ENCODE measurements around the gene KDM6A. TPM values are rescaled to one million over a fixed set of nuclear protein-coding genes. Genes with fewer than 3 reads are reported as not detected.

Gene KDM6A
- total RNA-seq, 4 donors from 2014 or later: 25.9 to 51.0 (median 34.9) TPM

DNA sequence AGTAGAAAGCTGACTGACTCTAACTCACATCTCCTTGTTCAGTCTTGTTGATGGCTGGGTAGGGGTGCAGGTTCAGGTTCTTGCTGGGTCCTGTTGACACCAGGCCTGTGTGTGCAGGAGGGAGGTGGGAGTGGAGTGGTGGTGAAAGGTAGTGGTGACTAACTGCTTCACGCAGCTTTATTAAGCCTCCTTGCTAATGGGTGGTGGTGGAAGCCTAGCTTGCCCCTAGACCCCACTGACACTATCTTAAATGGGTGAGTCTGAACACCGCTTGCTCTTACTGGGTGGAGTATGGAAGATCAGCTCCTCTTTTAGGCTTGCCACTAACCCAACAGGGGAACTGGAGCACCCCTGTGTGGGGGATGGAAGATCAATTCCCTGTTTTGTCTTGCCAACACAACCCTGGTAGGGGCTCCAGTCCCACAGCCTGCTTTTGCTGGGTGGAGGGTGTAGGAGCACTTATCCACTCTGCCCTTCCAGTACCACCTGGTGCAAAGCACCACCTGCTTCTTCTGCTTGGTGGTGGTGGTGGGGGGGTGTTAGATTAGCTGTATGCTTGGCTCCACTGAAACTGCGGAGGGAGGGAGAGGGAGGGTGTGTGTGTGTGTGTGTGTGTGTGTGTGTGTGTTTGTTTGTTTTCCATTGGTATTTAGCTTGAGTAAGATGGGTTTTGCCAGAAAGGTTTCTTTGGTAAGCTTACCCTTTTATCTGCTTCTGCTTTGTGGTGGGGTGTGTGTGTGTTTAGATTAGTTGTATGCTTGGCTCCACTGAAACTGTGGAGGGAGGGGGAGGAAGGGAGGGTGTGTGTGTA, 25.6 kb downstream of the KDM6A start:
- WGBS, 2 donors: 83 to 85% methylated on average over 2 to 3 of the region's 3 CpGs

DNA sequence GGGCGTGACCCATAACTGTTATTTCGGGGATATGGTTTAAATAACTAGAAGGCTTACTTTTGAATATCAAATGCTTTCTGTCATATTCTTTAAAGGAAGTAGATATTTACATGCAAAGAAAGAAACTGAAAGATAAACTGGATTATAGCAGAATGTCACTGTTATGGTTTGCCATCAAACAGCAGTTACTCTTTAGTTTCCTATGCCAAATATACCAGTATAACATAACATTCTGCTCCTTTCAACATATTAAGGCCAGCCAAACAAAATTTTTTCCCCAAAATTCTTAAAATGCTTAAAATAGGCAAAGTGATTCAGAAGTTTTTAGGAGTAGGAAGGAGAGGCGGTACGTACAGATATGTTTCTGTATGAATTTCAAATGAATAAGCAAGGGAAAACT, 27.0 kb downstream of the KDM6A start:
- Histone ChIP-seq H3K36me3 (no peaks in the 10 kb centered on the region), H3K4me1 (peaks cover 0 to 20% (median 13%) of the 10 kb centered on the region in 4 donors), H3K4me3 (no peak overlapping the region), H3K9me3 (peaks cover 0 to 20% (median 2%) of the 10 kb centered on the region in 4 donors), H3K27me3 (no peaks in the 10 kb centered on the region), H3K27ac (no peak overlapping the region)
- DNase-seq (ENCODE audit: low spot score in 2 of 2): no peak
- WGBS, 2 donors: 52 to 77% methylated on average over 4 of the region's 4 CpGs
- TF ChIP-seq, protein P1, sequence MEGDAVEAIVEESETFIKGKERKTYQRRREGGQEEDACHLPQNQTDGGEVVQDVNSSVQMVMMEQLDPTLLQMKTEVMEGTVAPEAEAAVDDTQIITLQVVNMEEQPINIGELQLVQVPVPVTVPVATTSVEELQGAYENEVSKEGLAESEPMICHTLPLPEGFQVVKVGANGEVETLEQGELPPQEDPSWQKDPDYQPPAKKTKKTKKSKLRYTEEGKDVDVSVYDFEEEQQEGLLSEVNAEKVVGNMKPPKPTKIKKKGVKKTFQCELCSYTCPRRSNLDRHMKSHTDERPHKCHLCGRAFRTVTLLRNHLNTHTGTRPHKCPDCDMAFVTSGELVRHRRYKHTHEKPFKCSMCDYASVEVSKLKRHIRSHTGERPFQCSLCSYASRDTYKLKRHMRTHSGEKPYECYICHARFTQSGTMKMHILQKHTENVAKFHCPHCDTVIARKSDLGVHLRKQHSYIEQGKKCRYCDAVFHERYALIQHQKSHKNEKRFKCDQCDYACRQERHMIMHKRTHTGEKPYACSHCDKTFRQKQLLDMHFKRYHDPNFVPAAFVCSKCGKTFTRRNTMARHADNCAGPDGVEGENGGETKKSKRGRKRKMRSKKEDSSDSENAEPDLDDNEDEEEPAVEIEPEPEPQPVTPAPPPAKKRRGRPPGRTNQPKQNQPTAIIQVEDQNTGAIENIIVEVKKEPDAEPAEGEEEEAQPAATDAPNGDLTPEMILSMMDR (IDR thresholded peaks at IDR 0.05): no peak
- TF ChIP-seq POLR2A (IDR thresholded peaks at IDR 0.05) (no peak), EP300 (IDR thresholded peaks at IDR 0.05) (no peak)

More for the DNA sequence above, 25.6 kb downstream of the KDM6A start:
- Histone ChIP-seq H3K27ac (no peak overlapping the region), H3K4me3 (no peak overlapping the region), H3K4me1 (peaks cover 0 to 9% (median 4%) of the 10 kb centered on the region in 4 donors), H3K9me3 (peaks cover 0 to 20% (median 2%) of the 10 kb centered on the region in 4 donors), H3K36me3 (no peaks in the 10 kb centered on the region), H3K27me3 (no peaks in the 10 kb centered on the region)
- no peak for DNase-seq (ENCODE audit: low spot score in 2 of 2)
- TF ChIP-seq, protein P1 (IDR thresholded peaks at IDR 0.05): no peak
- TF ChIP-seq POLR2A (IDR thresholded peaks at IDR 0.05) (no peak), EP300 (IDR thresholded peaks at IDR 0.05) (no peak)

DNA sequence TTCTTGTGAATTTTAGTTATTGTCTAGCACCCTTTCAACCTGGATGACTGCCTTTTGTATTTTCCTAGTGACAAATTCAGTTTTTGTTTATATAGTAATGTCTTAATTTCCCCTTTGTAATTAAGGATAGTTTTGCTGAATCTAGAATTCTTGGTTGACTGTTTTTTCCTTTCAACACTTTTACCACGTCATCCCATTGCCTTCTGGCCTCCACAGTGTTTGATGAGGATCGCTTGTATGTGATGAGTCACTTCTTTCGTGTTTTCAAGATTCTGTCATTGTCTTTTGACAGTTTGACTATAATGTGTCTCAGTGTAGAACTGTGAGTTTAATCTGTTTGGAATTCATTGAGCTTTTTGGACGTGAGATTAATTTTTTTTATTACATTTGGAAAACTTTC, 30.1 kb downstream of the KDM6A start:
- DNase-seq (ENCODE audit: low spot score in 2 of 2): no peak
- H3K4me1 ChIP-seq: peaks cover 0 to 28% (median 13%) of the 10 kb centered on the region in 4 donors
- H3K4me3 ChIP-seq: no peak overlapping the region
- TF ChIP-seq POLR2A (IDR thresholded peaks at IDR 0.05): no peak
- TF ChIP-seq, protein P1 (IDR thresholded peaks at IDR 0.05): no peak
- WGBS, 2 donors: 39 to 60% methylated on average over 4 of the region's 4 CpGs
- no peaks in the 10 kb centered on the region for H3K36me3 ChIP-seq
- peaks cover 0 to 10% (median 0%) of the 10 kb centered on the region in 4 donors for H3K9me3 ChIP-seq
- H3K27ac ChIP-seq: no peak overlapping the region
- H3K27me3 ChIP-seq: no peaks in the 10 kb centered on the region

DNA sequence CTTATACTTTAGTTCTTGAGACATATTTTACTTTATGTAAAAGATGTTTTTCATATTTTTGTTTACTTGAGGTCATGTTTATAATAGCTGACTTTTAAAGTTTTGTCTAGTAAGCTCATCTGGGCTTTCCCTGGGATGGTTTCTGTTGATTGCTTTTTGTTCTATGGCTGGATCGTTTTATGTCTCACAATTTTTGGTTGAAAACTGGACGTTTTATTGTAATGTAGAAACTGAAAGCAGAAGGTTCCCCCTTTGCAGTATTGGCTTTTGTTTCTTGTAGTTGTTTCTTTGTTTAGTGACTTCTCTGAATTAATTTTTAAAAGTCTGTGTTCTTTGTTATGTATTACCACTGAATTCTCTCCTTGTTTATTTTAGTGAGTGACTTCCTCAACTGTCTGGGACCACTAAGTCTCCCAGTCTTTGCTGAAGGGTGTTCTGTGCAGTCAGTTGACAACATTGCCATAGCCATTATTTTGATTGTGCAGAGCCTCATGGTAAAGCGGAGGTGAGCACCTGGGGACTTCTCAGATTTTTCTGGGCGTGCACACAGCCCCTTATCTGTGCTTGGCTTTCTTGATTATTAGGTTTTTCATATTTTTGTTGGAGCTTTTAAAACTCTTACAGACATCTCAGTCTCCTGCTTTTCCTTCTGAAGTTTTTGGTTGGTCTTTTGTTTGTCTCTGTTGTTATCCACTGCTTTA, 31.0 kb downstream of the KDM6A start:
- no peak for DNase-seq (ENCODE audit: low spot score in 2 of 2)
- TF ChIP-seq, protein P1 (IDR thresholded peaks at IDR 0.05): no peak
- TF ChIP-seq EP300 (IDR thresholded peaks at IDR 0.05): no peak
- no peak for TF ChIP-seq POLR2A (IDR thresholded peaks at IDR 0.05)
- H3K27ac ChIP-seq: peak overlapping the region in 2 of 4 donors; percentile 1 to 15
- no peaks in the 10 kb centered on the region for H3K27me3 ChIP-seq
- peaks cover 0 to 28% (median 13%) of the 10 kb centered on the region in 4 donors for H3K4me1 ChIP-seq
- no peak overlapping the region for H3K4me3 ChIP-seq
- H3K9me3 ChIP-seq: peaks cover 0 to 10% (median 0%) of the 10 kb centered on the region in 4 donors
- WGBS, 2 donors: 45 to 54% methylated on average over 4 of the region's 4 CpGs
- H3K36me3 ChIP-seq: no peaks in the 10 kb centered on the region
